Brain microvascular endothelial cell (primary cell): ENCODE measurements around the gene KCNA10.

Experiments
- DNase-seq: peaks from one replicate; pipeline ENCODE4 v3.0.0-alpha.2; 2020
- H3K27ac ChIP-seq: fragments of 250-450 bp; sonication (Bioruptor Pico); 2 replicates; pipeline ENCODE4 v1.5.1; 2020; ENCODE audit warnings: mild to moderate bottlenecking, moderate library complexity
- H3K27me3 ChIP-seq: fragments of 250-450 bp; sonication (Bioruptor Pico); replicated peaks from 2 replicates; pipeline ENCODE4 v1.5.1; 2020; ENCODE audit warnings: mild to moderate bottlenecking
- H3K36me3 ChIP-seq: fragments of 250-450 bp; sonication (Bioruptor Pico); replicated peaks from 2 replicates; pipeline ENCODE4 v1.5.1; 2020; ENCODE audit warnings: mild to moderate bottlenecking
- H3K4me3 ChIP-seq: 2 replicates; pipeline ENCODE4 v1.5.1; 2011; ENCODE audit warnings: low read depth, mild to moderate bottlenecking, control low read depth, low read length, moderate library complexity
- CTCF ChIP-seq: IDR thresholded peaks from 2 replicates; pipeline ENCODE4 v1.5.1; 2011; ENCODE audit warnings: low read depth, mild to moderate bottlenecking, moderate library complexity, low read length, control low read depth, inconsistent platforms; ENCODE audit errors: missing control alignments
- in situ Hi-C: cut with HindIII; loops from 2 replicates; pipeline ENCODE4 v1.10.0; 2017; ENCODE audit warnings: low sequenced_read_pairs, low pct_ligation_motif_present

Gene KCNA10

GRCh38 chr1:110480356-110481096 lies 38.4 kb downstream of the KCNA10 start:
- in situ Hi-C loops: no loop called here
- no peaks in the 10 kb centered on the region for H3K36me3 ChIP-seq
- no peaks in the 10 kb centered on the region for H3K27me3 ChIP-seq
- TF ChIP-seq CTCF: no peak
- DNase-seq: no peak
- no peak overlapping the region for H3K4me3 ChIP-seq
- no peak overlapping the region for H3K27ac ChIP-seq

GRCh38 chr1:110478886-110479285 lies 40.1 kb downstream of the KCNA10 start:
- Histone ChIP-seq H3K27me3 (no peaks in the 10 kb centered on the region), H3K4me3 (no peak overlapping the region), H3K36me3 (no peaks in the 10 kb centered on the region), H3K27ac (no peak overlapping the region)
- no peak for DNase-seq
- in situ Hi-C loops: no loop called here
- no peak for TF ChIP-seq CTCF

GRCh38 chr1:110477967-110478640 lies 40.9 kb downstream of the KCNA10 start:
- DNase-seq: no peak
- no peak for TF ChIP-seq CTCF
- Histone ChIP-seq H3K36me3 (no peaks in the 10 kb centered on the region), H3K27me3 (no peaks in the 10 kb centered on the region), H3K27ac (no peak overlapping the region), H3K4me3 (no peak overlapping the region)
- in situ Hi-C loops: no loop called here

GRCh38 chr1:110477445-110477957 lies 41.5 kb downstream of the KCNA10 start:
- in situ Hi-C loops: no loop called here
- no peak overlapping the region for H3K27ac ChIP-seq
- DNase-seq: no peak
- TF ChIP-seq CTCF: peak; percentile 43
- H3K27me3 ChIP-seq: no peaks in the 10 kb centered on the region
- no peaks in the 10 kb centered on the region for H3K36me3 ChIP-seq
- H3K4me3 ChIP-seq: no peak overlapping the region

- no peak overlapping the region for H3K27ac ChIP-seq
- no peaks in the 10 kb centered on the region for H3K27me3 ChIP-seq
- TF ChIP-seq CTCF: no peak
- H3K36me3 ChIP-seq: no peaks in the 10 kb centered on the region
- no peak overlapping the region for H3K4me3 ChIP-seq
- peak; percentile 70 for DNase-seq
- in situ Hi-C loops: no loop called here
These were observed 41.9 kb downstream of the KCNA10 start for GRCh38 chr1:110477041-110477440.
